ENCODE measurements around the gene PVR.

GRCh38 chr19:44648631-44649251 is 5.0 kb downstream of the PVR start:
- TF ChIP-seq CTCF (conservative IDR thresholded peaks at IDR 0.05; ENCODE audit: low read length) (no peak), EZH2phosphoT487 (IDR thresholded peaks at IDR 0.05; ENCODE audit: borderline replicate concordance, low read depth, low read length) (no peak)
